G401 (cell line): ENCODE results near the gene NDC1. TPM values are rescaled to one million over a fixed set of nuclear protein-coding genes. Genes with fewer than 3 reads are reported as not detected.

Source experiments
- DNase-seq: peaks from one replicate; pipeline ENCODE4 v3.0.0-alpha.2; 2015; ENCODE audit warnings: low spot score
- in situ Hi-C: cut with HindIII; loops from 2 replicates; pipeline ENCODE4 v1.10.0; 2016; ENCODE audit warnings: low sequenced_read_pairs, mixed read lengths
- total RNA-seq: library from RNA; depleted of rRNA; stranded (reverse); fragments of >200 nt; shearing (Covaris generic); gene quantifications from 2 replicates; pipeline ENCODE4 v1.2.3, GENCODE V29; 2014; rRNA removed

The NDC1 gene
- total RNA-seq, 1 experiment from 2014 or later: 78.6 TPM

DNA sequence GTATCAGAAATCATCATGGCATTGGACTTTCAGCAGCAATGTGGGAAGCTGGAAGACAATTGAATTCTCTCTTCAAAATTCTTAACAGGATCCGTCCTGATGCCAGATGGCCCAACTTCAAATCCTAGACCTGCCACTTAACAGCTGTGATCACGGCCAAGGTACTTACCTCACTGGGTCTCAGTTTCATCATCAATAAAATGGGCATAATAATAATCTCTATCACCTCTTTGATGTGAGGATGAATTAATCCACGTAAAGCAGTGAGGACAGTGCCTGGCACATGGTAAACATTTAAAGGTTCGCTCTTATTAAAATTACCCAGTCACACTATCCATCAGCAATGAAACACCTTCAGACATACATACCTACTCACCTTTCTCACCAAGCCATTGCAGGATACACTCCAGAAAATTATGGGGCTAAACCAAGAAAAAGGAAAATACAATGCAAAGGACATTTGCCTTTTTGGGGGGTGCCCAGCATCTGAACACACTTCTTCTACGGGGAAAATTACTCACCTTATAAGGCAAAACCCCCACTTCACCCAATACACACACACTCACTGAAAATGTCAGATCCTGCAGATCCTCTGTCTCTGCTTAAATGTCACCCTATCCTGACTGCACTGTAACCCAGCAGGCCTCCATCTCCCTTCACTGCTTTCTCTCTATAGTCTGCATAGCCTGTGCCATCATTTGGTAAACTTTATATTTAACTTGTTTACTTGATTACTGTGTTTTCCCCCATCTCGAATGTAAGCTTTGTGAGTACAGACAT is 120.9 kb downstream of the NDC1 start:
- in situ Hi-C loops: no loop called here
- no peak for DNase-seq

DNA sequence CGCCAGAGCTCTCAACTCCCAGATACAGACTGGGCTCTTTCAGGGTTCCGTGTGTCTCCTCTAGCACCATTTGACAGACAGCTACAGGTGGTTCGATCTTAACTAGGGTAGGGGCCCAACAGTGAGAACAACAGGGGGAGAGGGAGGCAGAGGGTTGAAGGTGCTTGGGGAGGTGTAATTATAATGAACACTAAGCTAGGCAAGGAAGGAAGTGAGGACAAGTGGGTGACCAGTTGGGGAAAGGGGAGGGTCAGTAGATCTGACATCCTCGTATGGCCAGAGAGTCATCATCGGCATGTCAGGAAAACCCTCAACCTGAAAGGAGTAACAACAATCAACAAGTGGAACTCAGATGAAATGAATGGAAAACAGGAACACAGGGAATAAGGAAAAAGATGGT is 121.9 kb downstream of the NDC1 start:
- in situ Hi-C loops: no loop called here
- DNase-seq: no peak

DNA sequence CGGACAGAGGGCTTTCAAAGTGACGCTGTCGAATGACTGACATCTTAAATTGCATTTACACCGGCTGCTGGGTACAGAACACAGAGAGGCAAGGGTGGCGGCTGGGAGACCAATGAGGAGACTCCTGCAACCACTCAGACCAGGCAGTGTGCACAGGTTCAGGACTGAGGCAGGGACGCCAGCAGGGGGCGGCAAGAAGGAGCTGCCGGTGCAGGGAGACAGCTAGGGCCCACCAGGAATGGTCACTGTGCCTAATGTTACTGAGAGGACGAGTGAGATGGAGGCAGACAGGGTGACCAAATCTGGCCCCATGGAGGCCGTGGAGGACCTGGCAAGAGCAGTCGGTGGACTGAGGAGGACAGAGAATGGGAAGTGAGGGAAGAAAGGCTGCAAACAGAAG is 122.6 kb downstream of the NDC1 start:
- no peak for DNase-seq
- in situ Hi-C loops: no loop called here

Other genes starting within 250 kb of the NDC1 start
- 0.14 and 0.92 TPM in 2 replicates for gene GLIS1, start 99.1 kb downstream of the NDC1 start, total RNA-seq
- 15.3 and 29.1 TPM in 2 replicates for gene YIPF1, start 51.5 kb upstream of the NDC1 start, total RNA-seq
- gene DIO1, start 55.9 kb upstream of the NDC1 start, total RNA-seq: not detected in 2 replicates
- gene IFT25, start 107.4 kb upstream of the NDC1 start, total RNA-seq: 38.3 and 56.6 TPM in 2 replicates
- gene LRRC42, start 108.1 kb upstream of the NDC1 start, total RNA-seq: 60.4 and 94.7 TPM in 2 replicates
- not detected in 2 replicates for gene LDLRAD1, start 179.9 kb upstream of the NDC1 start, total RNA-seq
- gene TMEM59, start 214.9 kb upstream of the NDC1 start, total RNA-seq: 125 and 126 TPM in 2 replicates
- gene TCEANC2, start 215.3 kb upstream of the NDC1 start, total RNA-seq: 3.0 and 5.7 TPM in 2 replicates